Tibial artery (tissue), 4 donors: ENCODE results near the gene PPIG.

ENCODE experiments used
- DNase-seq, 2 donors: peaks; one replicate each; pipeline ENCODE4 v3.0.0-alpha.2; 2019
- H3K27ac ChIP-seq, 2 donors: fragments of 200-600 bp; sonication (generic) in 1 of 2; 1 replicate in 1 of 2; 2 replicates in 1 of 2; pipeline ENCODE4 v1.5.1; 2018 to 2019; ENCODE audit warnings: mild to moderate bottlenecking in 1 of 2
- H3K27me3 ChIP-seq, 2 donors: fragments of 200-600 bp; sonication (generic) in 1 of 2; one replicate each; pipeline versions ENCODE4 v1.5.1 to v1.6.0; 2016 to 2019
- H3K36me3 ChIP-seq, 3 donors: fragments of 200-600 bp; sonication (generic) in 2 of 3; one replicate each; pipeline ENCODE4 v1.5.1; 2016 to 2019; ENCODE audit warnings: mild to moderate bottlenecking in 2 of 3
- H3K4me1 ChIP-seq, 4 donors: fragments of 200-600 bp; sonication (generic) in 2 of 4; 1 replicate in 3 of 4; 2 replicates in 1 of 4; pipeline ENCODE4 v1.5.1; 2016 to 2019
- H3K4me3 ChIP-seq, 2 donors: fragments of 200-600 bp; sonication (generic) in 1 of 2; 1 replicate in 1 of 2; 2 replicates in 1 of 2; pipeline ENCODE4 v1.5.1; 2018 to 2019; ENCODE audit warnings: mild to moderate bottlenecking in 2 of 2
- H3K9me3 ChIP-seq, 3 donors: fragments of 200-600 bp; sonication (generic) in 1 of 3; one replicate each; pipeline ENCODE4 v1.5.1; 2016 to 2019
- intact Hi-C: fragments of 100-400 bp; cut with DNase I; formaldehyde crosslinking; loops from one replicate; pipeline ENCODE4 v1.15.0; 2023; ENCODE audit warnings: low total_unique reads
- TF ChIP-seq, protein P1 (sequence below), 2 experiments: fragments of 200-600 bp in 1 of 2; fragments of 450-650 bp in 1 of 2; IDR thresholded peaks; one replicate each; pipeline ENCODE4 v1.5.1; 2017 to 2019; ENCODE audit warnings: antibody characterized with exemption in 2 of 2, mild to moderate bottlenecking in 1 of 2, moderate library complexity in 1 of 2

The PPIG gene

DNA sequence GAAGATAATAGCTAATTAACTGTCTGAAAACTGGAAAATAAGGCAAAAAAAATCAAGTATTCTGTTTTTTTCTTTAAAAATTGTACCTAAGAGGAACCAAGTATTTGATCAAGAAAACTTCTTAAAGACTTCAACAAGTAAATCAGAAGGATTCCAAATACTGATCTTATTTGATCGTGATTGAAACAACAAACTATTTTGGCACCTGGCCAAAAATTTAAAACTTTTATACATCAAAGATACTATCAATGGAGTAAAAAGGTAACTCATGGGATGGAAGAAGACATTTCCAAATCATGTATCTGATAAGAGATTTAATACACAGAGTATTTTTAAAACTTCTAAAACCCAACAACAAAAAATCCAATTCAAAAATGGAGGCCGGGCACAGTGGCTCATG, 63.3 kb downstream of the PPIG start:
- no peaks in the 10 kb centered on the region for H3K9me3 ChIP-seq
- peaks cover 0 to 3% of the 10 kb centered on the region in 2 donors for H3K27me3 ChIP-seq
- H3K4me3 ChIP-seq = no peak overlapping the region
- intact Hi-C loops = no loop called here
- H3K4me1 ChIP-seq = no peaks in the 10 kb centered on the region
- TF ChIP-seq, protein P1, sequence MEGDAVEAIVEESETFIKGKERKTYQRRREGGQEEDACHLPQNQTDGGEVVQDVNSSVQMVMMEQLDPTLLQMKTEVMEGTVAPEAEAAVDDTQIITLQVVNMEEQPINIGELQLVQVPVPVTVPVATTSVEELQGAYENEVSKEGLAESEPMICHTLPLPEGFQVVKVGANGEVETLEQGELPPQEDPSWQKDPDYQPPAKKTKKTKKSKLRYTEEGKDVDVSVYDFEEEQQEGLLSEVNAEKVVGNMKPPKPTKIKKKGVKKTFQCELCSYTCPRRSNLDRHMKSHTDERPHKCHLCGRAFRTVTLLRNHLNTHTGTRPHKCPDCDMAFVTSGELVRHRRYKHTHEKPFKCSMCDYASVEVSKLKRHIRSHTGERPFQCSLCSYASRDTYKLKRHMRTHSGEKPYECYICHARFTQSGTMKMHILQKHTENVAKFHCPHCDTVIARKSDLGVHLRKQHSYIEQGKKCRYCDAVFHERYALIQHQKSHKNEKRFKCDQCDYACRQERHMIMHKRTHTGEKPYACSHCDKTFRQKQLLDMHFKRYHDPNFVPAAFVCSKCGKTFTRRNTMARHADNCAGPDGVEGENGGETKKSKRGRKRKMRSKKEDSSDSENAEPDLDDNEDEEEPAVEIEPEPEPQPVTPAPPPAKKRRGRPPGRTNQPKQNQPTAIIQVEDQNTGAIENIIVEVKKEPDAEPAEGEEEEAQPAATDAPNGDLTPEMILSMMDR (IDR thresholded peaks at IDR 0.05) = no peak
- no peaks in the 10 kb centered on the region for H3K36me3 ChIP-seq
- H3K27ac ChIP-seq = no peak overlapping the region
- no peak for DNase-seq

DNA sequence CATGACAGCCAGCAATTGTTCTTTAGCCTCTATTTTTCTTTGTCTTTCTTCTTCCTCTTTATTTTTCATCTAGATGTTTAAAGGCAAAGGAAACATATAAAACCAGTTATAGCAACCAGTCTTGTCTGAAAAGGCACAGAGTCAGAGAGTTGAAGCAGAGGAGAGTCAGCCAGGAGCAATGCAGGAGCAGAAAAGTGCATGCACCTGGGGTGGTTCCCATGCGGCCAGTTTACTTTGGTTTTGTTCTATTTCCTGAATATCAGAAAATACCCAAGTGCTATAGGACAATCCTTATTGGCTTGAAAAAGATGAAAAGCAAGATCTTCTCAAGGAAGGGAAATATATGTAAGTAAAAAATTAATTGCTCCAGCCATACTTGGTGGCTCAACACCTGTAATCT, 65.1 kb downstream of the PPIG start:
- TF ChIP-seq, protein P1 (IDR thresholded peaks at IDR 0.05) = no peak
- Histone ChIP-seq H3K27ac (no peak overlapping the region), H3K4me3 (no peak overlapping the region), H3K27me3 (peaks cover 0 to 7% of the 10 kb centered on the region in 2 donors), H3K36me3 (no peaks in the 10 kb centered on the region), H3K9me3 (no peaks in the 10 kb centered on the region), H3K4me1 (no peaks in the 10 kb centered on the region)
- intact Hi-C loops = no loop called here
- DNase-seq = no peak

DNA sequence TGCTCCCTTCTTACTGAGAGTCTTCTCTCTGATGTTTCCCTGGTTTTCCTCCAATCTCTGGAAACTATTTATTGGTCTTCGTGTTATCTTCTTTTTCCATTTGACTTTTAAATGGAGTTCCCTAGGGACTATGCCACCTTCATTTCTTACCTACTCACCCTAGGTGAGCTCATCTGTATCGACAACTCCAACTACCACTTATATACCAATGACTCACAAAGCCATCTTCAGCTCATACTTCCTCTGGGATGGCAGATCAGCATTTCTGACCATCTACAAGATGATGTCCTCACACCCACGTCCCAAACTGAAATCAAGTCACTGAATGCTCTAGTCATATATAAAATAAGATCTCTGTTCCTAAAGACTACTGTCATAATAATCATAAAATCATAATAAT, 69.5 kb downstream of the PPIG start:
- Histone ChIP-seq H3K27ac (no peak overlapping the region), H3K36me3 (no peaks in the 10 kb centered on the region), H3K4me3 (no peak overlapping the region), H3K27me3 (peaks cover 0 to 7% of the 10 kb centered on the region in 2 donors), H3K9me3 (no peaks in the 10 kb centered on the region), H3K4me1 (no peaks in the 10 kb centered on the region)
- DNase-seq = no peak
- TF ChIP-seq, protein P1 (IDR thresholded peaks at IDR 0.05) = no peak
- intact Hi-C loops = no loop called here

DNA sequence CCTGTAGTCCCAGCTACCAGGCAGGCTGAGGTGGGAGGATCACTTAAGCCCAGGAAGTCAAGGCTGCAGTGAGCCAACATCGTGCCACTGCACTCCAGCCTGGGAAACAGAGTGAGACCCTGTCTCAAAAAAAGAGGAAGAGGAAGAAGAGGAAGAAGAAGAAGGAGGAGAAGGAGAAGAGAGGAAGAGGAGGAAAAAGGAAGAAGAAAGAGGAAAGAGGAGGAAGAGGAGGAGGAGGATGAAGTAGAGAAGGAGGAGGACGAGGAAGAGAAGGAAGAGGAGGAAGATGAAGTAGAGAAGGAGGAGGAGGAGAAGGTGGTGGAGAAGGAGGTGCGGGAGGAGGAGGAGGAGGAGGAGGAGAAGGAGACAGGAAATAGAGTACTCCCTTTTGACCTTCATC, 72.0 kb downstream of the PPIG start:
- intact Hi-C loops = no loop called here
- TF ChIP-seq, protein P1 (IDR thresholded peaks at IDR 0.05) = no peak
- no peak overlapping the region for H3K27ac ChIP-seq
- no peaks in the 10 kb centered on the region for H3K36me3 ChIP-seq
- no peaks in the 10 kb centered on the region for H3K9me3 ChIP-seq
- H3K4me3 ChIP-seq = no peak overlapping the region
- peaks cover 0 to 7% of the 10 kb centered on the region in 2 donors for H3K27me3 ChIP-seq
- DNase-seq = no peak
- H3K4me1 ChIP-seq = no peaks in the 10 kb centered on the region

DNA sequence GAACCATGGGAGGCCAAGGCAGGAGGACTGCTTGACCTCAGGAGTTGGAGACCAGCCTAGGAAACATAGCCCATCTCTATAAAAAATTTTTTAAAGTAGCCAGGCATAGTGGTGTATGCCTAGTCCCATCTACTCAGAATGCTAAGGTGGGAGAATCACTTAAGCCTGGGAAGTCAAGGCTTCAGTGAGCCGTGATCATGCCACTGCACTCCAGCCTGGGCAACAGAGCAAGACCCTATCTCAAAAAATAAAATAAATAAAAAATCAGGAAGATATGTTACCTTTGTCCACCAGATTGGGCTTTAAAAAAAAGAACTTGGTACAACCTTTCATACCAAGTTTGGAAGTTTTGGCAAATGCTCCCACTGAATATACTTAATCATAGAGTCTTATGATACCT, 74.7 kb downstream of the PPIG start:
- no peaks in the 10 kb centered on the region for H3K4me1 ChIP-seq
- no peak overlapping the region for H3K27ac ChIP-seq
- intact Hi-C loops = no loop called here
- H3K4me3 ChIP-seq = no peak overlapping the region
- H3K27me3 ChIP-seq = no peaks in the 10 kb centered on the region
- TF ChIP-seq, protein P1 (IDR thresholded peaks at IDR 0.05) = no peak
- no peak for DNase-seq
- H3K36me3 ChIP-seq = no peaks in the 10 kb centered on the region
- H3K9me3 ChIP-seq = no peaks in the 10 kb centered on the region

DNA sequence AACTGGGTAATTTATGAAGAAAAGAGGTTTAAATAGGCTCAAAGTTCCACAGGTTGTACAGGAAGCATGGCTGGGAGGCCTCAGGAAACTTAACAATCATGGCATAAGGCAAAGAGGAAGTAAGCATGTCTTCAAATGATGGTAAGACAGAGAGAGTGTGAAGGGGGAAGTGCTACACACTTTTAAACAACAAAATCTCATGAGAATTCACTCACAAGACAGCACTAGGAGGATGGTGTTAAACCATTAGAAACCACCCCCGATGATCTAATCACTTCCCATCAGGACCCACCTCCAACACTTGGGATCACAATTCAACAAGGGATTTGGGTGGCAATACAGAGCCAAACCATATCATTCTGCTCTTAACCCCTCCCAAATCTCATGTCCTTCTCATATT, 75.2 kb downstream of the PPIG start:
- Histone ChIP-seq H3K4me3 (no peak overlapping the region), H3K4me1 (no peaks in the 10 kb centered on the region), H3K27ac (no peak overlapping the region), H3K36me3 (no peaks in the 10 kb centered on the region), H3K9me3 (no peaks in the 10 kb centered on the region), H3K27me3 (no peaks in the 10 kb centered on the region)
- TF ChIP-seq, protein P1 (IDR thresholded peaks at IDR 0.05) = no peak
- intact Hi-C loops = no loop called here
- no peak for DNase-seq
